ENCODE measurements around the gene RASSF8. TPM values are rescaled to one million over a fixed set of nuclear protein-coding genes. Genes with fewer than 3 reads are reported as not detected.

The RASSF8 gene
- total RNA-seq, 1 experiment from 2014 or later: 9.2 TPM

GRCh38 chr12:26026713-26027112 lies 68.2 kb downstream of the RASSF8 start:
- no peaks in the 10 kb centered on the region for H3K27me3 ChIP-seq (ENCODE audit: insufficient read depth, low read length)
- H3K36me3 ChIP-seq (ENCODE audit: control insufficient read depth in 1 of 2, insufficient read depth in 2 of 2, low read length in 2 of 2): no peaks in the 10 kb centered on the region
- no peak overlapping the region for H3K9ac ChIP-seq (ENCODE audit: low read length)
- ChIA-PET RAD21 (ENCODE audit: low non-redundant PET in 1 of 2, low total read pairs in 2 of 2, uncharacterized antibody in 2 of 2, unreplicated experiment in 2 of 2) (no interaction called here), POLR2A (no interaction called here), CTCF (no interaction called here)
- no peaks in the 10 kb centered on the region for H3K79me2 ChIP-seq (ENCODE audit: insufficient read depth, low read length)
- H4K20me1 ChIP-seq (ENCODE audit: insufficient read depth): no peaks in the 10 kb centered on the region
- no TSS peak for BruUV-seq (replicated peaks)
- H3K4me1 ChIP-seq (ENCODE audit: control insufficient read depth in 1 of 2, insufficient read depth in 2 of 2, low read length in 2 of 2): no peaks in the 10 kb centered on the region
- no peak for TF ChIP-seq CBX3 (IDR thresholded peaks at IDR 0.05; ENCODE audit: low read depth)
- no peak for TF ChIP-seq POLR2A (IDR thresholded peaks at IDR 0.05; ENCODE audit: borderline replicate concordance, extremely low read depth, insufficient read depth, insufficient read length)
- no peak for TF ChIP-seq MAX (IDR thresholded peaks at IDR 0.05)
- TF ChIP-seq FOSL1 (IDR thresholded peaks at IDR 0.05; ENCODE audit: low read depth): no peak
- TF ChIP-seq SIN3A (IDR thresholded peaks at IDR 0.05; ENCODE audit: low read depth): no peak
- TF ChIP-seq YY1 (IDR thresholded peaks at IDR 0.05; ENCODE audit: extremely low read depth, insufficient replicate concordance, low read depth, low read length): no peak
- no peak for TF ChIP-seq ZBTB33 (IDR thresholded peaks at IDR 0.05; ENCODE audit: extremely low read depth, insufficient replicate concordance, low read length)
- TF ChIP-seq ZNF274 (IDR thresholded peaks at IDR 0.05; ENCODE audit: low read depth, low read length): no peak
- H2AFZ ChIP-seq (ENCODE audit: low read depth, low read length, poor library complexity, severe bottlenecking): no peak overlapping the region
- DNase-seq (ENCODE audit: low read depth, low spot score) (no peak), ATAC-seq (no peak)
- H3K27ac ChIP-seq (ENCODE audit: low read depth, low read length): no peak overlapping the region
- H3K4me3 ChIP-seq (replicated peaks in 1 of 2; ENCODE audit: low read depth in 1 of 2, low read length in 2 of 2): no peak overlapping the region
- H3K4me2 ChIP-seq (ENCODE audit: low read length): no peak overlapping the region
- H3K9me3 ChIP-seq (ENCODE audit: control insufficient read depth in 1 of 2, insufficient read depth in 1 of 2, low read depth in 1 of 2, low read length in 2 of 2): no peaks in the 10 kb centered on the region
- intact Hi-C loops (cut with micrococcal nuclease): loop anchor here (10.0 kb wide), 1 partner anchor 1032 kb away; no protein-coding TSS in a partner anchor
- no peaks in the 10 kb centered on the region for H3K9me2 ChIP-seq (ENCODE audit: insufficient read depth)

- ChIA-PET CTCF (no interaction called here), POLR2A (no interaction called here), RAD21 (ENCODE audit: low non-redundant PET in 1 of 2, low total read pairs in 2 of 2, uncharacterized antibody in 2 of 2, unreplicated experiment in 2 of 2) (no interaction called here)
- no peaks in the 10 kb centered on the region for H3K36me3 ChIP-seq (ENCODE audit: control insufficient read depth in 1 of 2, insufficient read depth in 2 of 2, low read length in 2 of 2)
- H3K79me2 ChIP-seq (ENCODE audit: insufficient read depth, low read length): no peaks in the 10 kb centered on the region
- H4K20me1 ChIP-seq (ENCODE audit: insufficient read depth): no peaks in the 10 kb centered on the region
- BruUV-seq (replicated peaks): no TSS peak
- no peak overlapping the region for H3K4me3 ChIP-seq (replicated peaks in 1 of 2; ENCODE audit: low read depth in 1 of 2, low read length in 2 of 2)
- no peaks in the 10 kb centered on the region for H3K4me1 ChIP-seq (ENCODE audit: control insufficient read depth in 1 of 2, insufficient read depth in 2 of 2, low read length in 2 of 2)
- no peak for DNase-seq (ENCODE audit: low read depth, low spot score)
- no peak overlapping the region for H2AFZ ChIP-seq (ENCODE audit: low read depth, low read length, poor library complexity, severe bottlenecking)
- no peak overlapping the region for H3K9ac ChIP-seq (ENCODE audit: low read length)
- no peak for TF ChIP-seq ELF1 (IDR thresholded peaks at IDR 0.05; ENCODE audit: borderline replicate concordance, low read depth)
- no peak for TF ChIP-seq JUND (IDR thresholded peaks at IDR 0.05)
- TF ChIP-seq SP1 (IDR thresholded peaks at IDR 0.05; ENCODE audit: low read depth): no peak
- no peak for TF ChIP-seq REST (IDR thresholded peaks at IDR 0.05; ENCODE audit: low read depth)
- TF ChIP-seq MAX (IDR thresholded peaks at IDR 0.05): no peak
- TF ChIP-seq EZH2 (IDR thresholded peaks at IDR 0.05): no peak
- TF ChIP-seq CBX3 (IDR thresholded peaks at IDR 0.05; ENCODE audit: low read depth): no peak
- no peak for TF ChIP-seq YY1 (IDR thresholded peaks at IDR 0.05; ENCODE audit: extremely low read depth, insufficient replicate concordance, low read depth, low read length)
- no peak for TF ChIP-seq FOSL1 (IDR thresholded peaks at IDR 0.05; ENCODE audit: low read depth)
- no peak for TF ChIP-seq POLR2AphosphoS5 (IDR thresholded peaks at IDR 0.05; ENCODE audit: low read depth, low read length)
- no peak for TF ChIP-seq POLR2A (IDR thresholded peaks at IDR 0.05; ENCODE audit: borderline replicate concordance, extremely low read depth, insufficient read depth, insufficient read length)
- H3K9me3 ChIP-seq (ENCODE audit: control insufficient read depth in 1 of 2, insufficient read depth in 1 of 2, low read depth in 1 of 2, low read length in 2 of 2): no peaks in the 10 kb centered on the region
- no peaks in the 10 kb centered on the region for H3K9me2 ChIP-seq (ENCODE audit: insufficient read depth)
- no peak for ATAC-seq
- H3K27me3 ChIP-seq (ENCODE audit: insufficient read depth, low read length): no peaks in the 10 kb centered on the region
- intact Hi-C loops (cut with micrococcal nuclease): loop anchor here (10.0 kb wide), 1 partner anchor 1033 kb away; no protein-coding TSS in a partner anchor
- H3K4me2 ChIP-seq (ENCODE audit: low read length): no peak overlapping the region
- H3K27ac ChIP-seq (ENCODE audit: low read depth, low read length): no peak overlapping the region
These were observed 68.9 kb downstream of the RASSF8 start for GRCh38 chr12:26027401-26027800.

All from HCT116 (cell line).